ENCODE measurements around the gene KRTAP12-2.

Gene KRTAP12-2

GRCh38 chr21:44626673-44627143, 40.0 kb downstream of the KRTAP12-2 start, which contains the start of gene KRTAP10-9:
Gene KRTAP10-9, plus strand, starts transcription at chr21:44627093. Its CDS starts 79 bp downstream, at chr21:44627172.
- DNase-seq (ENCODE audit: low read depth in 3 of 3) = no peak

DNA sequence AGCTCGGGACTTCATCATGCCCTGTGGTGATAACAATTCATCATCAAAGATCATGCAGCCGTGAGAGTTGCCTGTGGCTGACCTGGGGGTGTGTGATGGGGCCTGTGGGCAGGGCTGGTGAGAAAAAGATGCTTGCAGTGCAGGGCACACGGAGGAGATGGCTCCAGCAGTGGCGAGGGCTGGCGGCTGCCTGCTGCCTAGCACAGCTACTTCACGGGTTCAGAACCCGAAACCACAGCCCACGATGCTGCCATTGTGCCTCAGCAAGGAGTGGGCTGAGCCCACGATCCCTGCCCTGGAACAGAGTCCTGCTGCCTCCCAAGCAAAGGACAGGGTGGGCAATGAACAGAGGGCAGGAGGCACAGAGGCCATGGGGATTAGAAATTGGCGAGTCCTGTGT, 40.5 kb downstream of the KRTAP12-2 start:
- no peak for DNase-seq (ENCODE audit: low read depth in 3 of 3)

- DNase-seq (ENCODE audit: low read depth in 3 of 3) = no peak
Measured at GRCh38 chr21:44625756-44626155, 41.0 kb downstream of the KRTAP12-2 start.

- DNase-seq (ENCODE audit: low read depth in 3 of 3) = no peak
Measured at GRCh38 chr21:44623575-44623974, 43.2 kb downstream of the KRTAP12-2 start.

- no peak for DNase-seq (ENCODE audit: low read depth in 3 of 3)
Measured at GRCh38 chr21:44619886-44620285, 46.8 kb downstream of the KRTAP12-2 start.

- peak; percentile 17 to 41 (median 29) for DNase-seq (ENCODE audit: low read depth in 3 of 3)
Measured at GRCh38 chr21:44618909-44619308, 47.8 kb downstream of the KRTAP12-2 start.

DNA sequence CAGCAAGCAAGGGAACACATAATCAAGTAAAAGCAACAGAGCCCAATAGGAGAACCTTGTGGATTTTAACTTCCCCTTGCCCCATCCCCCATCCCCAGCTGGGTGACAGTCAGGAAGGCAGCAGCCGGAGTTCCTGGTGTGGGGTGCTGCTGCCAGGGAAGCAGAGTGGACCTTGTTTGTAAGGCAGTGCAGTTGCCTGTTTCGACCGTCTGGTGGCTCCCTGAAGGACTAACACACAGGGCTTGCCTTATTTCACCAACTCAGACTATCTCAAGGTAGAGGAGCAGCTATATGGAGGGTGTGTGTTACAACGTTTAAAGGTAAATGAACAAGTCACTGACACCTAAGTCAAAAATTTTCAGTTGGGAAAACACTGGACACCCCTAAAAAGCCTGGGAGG, 48.2 kb downstream of the KRTAP12-2 start:
- no peak for DNase-seq (ENCODE audit: low read depth in 3 of 3)

- no peak for DNase-seq (ENCODE audit: low read depth in 3 of 3)
Measured at GRCh38 chr21:44617071-44617501, 49.6 kb downstream of the KRTAP12-2 start.

DNA sequence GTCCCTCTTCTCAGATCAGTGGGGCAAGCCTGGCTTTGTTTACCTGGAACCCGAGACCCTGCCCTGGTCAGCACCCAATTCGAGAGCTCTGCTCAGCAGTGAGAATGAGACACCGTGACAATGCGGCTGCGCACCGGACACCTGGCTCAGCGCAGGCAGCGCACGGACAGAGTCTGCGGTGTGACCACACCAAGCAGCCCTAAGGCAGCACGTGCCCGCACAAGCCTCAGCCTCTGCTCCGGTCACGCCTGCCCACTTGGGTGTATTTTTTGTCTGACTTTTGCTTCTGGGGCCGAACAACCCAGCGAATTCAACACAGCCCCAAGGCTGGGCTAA, 50.2 kb downstream of the KRTAP12-2 start:
- DNase-seq (ENCODE audit: low read depth in 3 of 3) = no peak

Measured in stimulated activated CD4-positive, alpha-beta T cell treated with anti-CD3 and anti-CD28 coated beads, TNF-alpha, amount 100 ng/mL, for 4 hours (primary cell).